Mesothelial cell of epicardium (in vitro differentiated cells): ENCODE data around the gene POPDC3. TPM values are rescaled to one million over a fixed set of nuclear protein-coding genes. Genes with fewer than 3 reads are reported as not detected.
"Not testable (repeated sequence)": the region's sequence is repeated elsewhere in the genome, so short reads cannot be mapped to it uniquely, and the experiment has no call there.

Experiments used
- DNase-seq, 2 experiments: peaks; one replicate each; pipeline ENCODE4 v3.0.0; 2021; ENCODE audit warnings: low spot score in 2 of 2; ENCODE audit not compliant: unreplicated experiment in 2 of 2
- H3K27ac Mint-ChIP-seq: 2 replicates; pipeline ENCODE4 v1.8.0; 2021; ENCODE audit warnings: mixed read lengths
- H3K27me3 Mint-ChIP-seq: 2 replicates; pipeline ENCODE4 v1.8.0; 2021; ENCODE audit warnings: low read depth, mixed read lengths
- H3K36me3 Mint-ChIP-seq: 2 replicates; pipeline ENCODE4 v1.8.0; 2021; ENCODE audit warnings: mixed read lengths
- H3K4me1 Mint-ChIP-seq: 2 replicates; pipeline ENCODE4 v1.8.0; 2021; ENCODE audit warnings: mixed read lengths
- H3K4me3 Mint-ChIP-seq: 2 replicates; pipeline ENCODE4 v1.8.0; 2021; ENCODE audit warnings: mild to moderate bottlenecking, moderate library complexity, mixed read lengths
- H3K9me3 Mint-ChIP-seq: 2 replicates; pipeline ENCODE4 v1.8.0; 2021; ENCODE audit warnings: mixed read lengths
- total RNA-seq: library from RNA; stranded (reverse); gene quantifications from 3 replicates; pipeline ENCODE4 v1.2.1, GENCODE V29; 2021
- TF ChIP-seq, protein P1 (sequence below): fragments of 200-600 bp; sonication (generic); IDR thresholded peaks from one replicate; pipeline ENCODE4 v1.5.0; 2021; ENCODE audit warnings: antibody characterized with exemption; ENCODE audit not compliant: unreplicated experiment

Gene POPDC3
- total RNA-seq, 1 donor from 2014 or later: 10.4 TPM

DNA sequence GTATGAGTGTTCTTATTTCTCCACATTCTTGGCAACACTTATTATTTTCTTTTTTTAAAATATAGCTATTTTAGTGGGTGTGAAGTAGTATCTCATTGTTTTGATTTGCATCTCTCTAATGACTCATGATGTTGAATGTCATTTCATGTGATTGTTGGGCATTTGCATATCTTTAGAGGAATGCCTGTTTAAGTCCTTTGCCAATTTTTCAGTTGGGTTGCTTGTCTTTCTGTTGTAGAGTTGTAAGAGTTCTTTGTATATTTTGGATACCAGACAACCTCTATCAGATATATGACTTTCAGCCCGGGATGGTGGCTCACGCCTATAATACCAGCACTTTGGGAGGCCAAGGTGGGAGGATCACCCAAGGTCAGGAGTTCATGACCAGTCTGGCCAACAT, 5.1 kb upstream of the POPDC3 start:
- DNase-seq: no peak
- H3K27me3 Mint-ChIP-seq: no peaks in the 10 kb centered on the region
- H3K9me3 Mint-ChIP-seq: no peaks in the 10 kb centered on the region
- H3K4me3 Mint-ChIP-seq: no peak overlapping the region
- no peaks in the 10 kb centered on the region for H3K36me3 Mint-ChIP-seq
- H3K4me1 Mint-ChIP-seq: peaks cover 28% of the 10 kb centered on the region
- H3K27ac Mint-ChIP-seq: no peak overlapping the region
- TF ChIP-seq, protein P1, sequence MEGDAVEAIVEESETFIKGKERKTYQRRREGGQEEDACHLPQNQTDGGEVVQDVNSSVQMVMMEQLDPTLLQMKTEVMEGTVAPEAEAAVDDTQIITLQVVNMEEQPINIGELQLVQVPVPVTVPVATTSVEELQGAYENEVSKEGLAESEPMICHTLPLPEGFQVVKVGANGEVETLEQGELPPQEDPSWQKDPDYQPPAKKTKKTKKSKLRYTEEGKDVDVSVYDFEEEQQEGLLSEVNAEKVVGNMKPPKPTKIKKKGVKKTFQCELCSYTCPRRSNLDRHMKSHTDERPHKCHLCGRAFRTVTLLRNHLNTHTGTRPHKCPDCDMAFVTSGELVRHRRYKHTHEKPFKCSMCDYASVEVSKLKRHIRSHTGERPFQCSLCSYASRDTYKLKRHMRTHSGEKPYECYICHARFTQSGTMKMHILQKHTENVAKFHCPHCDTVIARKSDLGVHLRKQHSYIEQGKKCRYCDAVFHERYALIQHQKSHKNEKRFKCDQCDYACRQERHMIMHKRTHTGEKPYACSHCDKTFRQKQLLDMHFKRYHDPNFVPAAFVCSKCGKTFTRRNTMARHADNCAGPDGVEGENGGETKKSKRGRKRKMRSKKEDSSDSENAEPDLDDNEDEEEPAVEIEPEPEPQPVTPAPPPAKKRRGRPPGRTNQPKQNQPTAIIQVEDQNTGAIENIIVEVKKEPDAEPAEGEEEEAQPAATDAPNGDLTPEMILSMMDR: no peak

DNA sequence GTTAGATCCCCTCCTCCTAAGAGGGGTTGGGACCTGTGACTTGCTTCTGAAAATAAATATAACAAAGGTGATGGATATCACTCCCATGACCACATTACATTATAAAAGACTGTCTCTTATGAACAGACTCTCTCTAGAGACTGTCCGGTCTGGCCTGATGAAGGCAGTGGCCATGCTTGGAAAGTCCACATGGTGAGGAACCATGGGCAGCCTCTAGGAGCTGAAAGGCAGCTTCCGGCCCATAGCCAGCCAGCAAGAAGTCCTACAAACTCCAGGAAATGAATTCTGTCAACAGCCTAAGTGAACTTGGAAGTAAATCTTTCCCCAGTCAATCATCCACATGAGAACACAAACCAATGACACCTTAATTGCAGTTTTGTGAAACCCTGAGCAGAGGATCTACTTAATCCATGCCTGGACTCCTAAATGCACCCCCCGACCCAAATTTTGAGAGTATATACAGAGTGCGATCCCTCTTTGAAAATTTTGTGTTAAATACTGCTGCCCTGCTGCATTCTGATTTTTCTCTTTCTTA, 2.2 kb upstream of the POPDC3 start:
- Mint-ChIP-seq H3K27ac (no peak overlapping the region), H3K4me1 (peaks cover 38% of the 10 kb centered on the region), H3K27me3 (no peaks in the 10 kb centered on the region), H3K4me3 (no peak overlapping the region), H3K36me3 (no peaks in the 10 kb centered on the region), H3K9me3 (no peaks in the 10 kb centered on the region)
- DNase-seq: no peak
- TF ChIP-seq, protein P1: no peak

DNA sequence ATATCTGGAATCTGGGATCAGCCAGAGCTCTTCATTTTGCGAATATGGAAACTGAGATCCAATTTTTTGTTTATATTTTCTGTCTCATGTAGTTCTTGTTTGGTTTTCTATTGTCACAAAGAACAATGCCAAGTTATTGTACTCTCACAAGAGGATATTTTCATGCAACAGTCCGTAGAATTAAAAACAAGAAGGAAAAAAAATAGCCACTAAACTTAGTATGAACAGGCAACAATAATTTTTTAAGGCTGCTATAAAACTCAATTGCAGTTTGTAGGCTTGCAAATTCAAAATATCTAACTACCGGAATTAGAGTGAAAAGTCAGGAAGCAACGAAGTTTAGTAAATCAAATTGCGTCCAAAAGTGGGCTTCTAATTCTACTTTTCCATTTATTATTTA, 1.2 kb downstream of the POPDC3 start:
- H3K4me3 Mint-ChIP-seq: peak overlapping the region; percentile 73
- no peak for DNase-seq
- H3K27ac Mint-ChIP-seq: peak overlapping the region; percentile 90
- peaks cover 2% of the 10 kb centered on the region for H3K36me3 Mint-ChIP-seq
- H3K4me1 Mint-ChIP-seq: peaks cover 33% of the 10 kb centered on the region
- peaks cover 2% of the 10 kb centered on the region for H3K9me3 Mint-ChIP-seq
- no peaks in the 10 kb centered on the region for H3K27me3 Mint-ChIP-seq
- TF ChIP-seq, protein P1: no peak

DNA sequence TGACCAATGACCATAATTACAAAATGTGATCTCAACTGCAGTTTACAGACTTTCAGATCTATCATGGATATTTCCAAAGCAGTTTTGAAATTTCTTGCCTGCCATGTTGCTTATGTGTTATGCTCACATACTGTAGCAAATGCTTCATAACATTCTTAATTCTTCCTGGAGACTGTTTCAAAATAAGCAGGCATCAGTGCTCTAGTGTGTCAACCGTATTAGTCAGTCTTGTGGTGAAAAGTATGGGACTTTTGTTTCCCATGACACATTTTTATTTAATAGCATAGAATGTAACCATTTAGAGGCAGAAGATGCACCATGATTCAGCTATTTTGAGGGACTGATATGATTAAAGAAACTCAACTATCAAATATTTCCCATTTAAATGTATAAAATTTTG, 1.7 kb downstream of the POPDC3 start:
- H3K9me3 Mint-ChIP-seq: peaks cover 7% of the 10 kb centered on the region
- H3K4me3 Mint-ChIP-seq: peak overlapping the region; percentile 73
- H3K36me3 Mint-ChIP-seq: peaks cover 6% of the 10 kb centered on the region
- H3K27ac Mint-ChIP-seq: peak overlapping the region; percentile 42
- DNase-seq: no peak
- TF ChIP-seq, protein P1: no peak
- H3K27me3 Mint-ChIP-seq: no peaks in the 10 kb centered on the region
- peaks cover 32% of the 10 kb centered on the region for H3K4me1 Mint-ChIP-seq

DNA sequence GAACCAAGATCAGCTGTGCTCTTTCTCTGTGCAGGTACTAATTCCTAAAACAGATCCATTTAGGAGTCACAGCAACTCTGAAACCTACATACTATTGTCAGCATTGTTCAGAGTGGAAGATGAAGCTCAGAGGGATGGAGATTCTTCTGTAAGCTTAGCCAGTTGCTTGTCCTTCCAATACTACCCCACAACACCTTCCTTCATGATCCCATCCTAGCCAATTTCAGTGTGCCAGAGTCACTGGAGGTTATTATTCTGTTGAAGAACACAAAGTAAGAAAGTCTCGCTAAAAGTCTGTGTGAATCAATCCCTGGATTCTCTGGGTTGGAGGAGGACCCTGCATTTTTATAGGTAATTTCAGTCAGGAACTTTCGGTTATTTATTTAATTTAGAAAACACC, 2.3 kb downstream of the POPDC3 start:
- peak overlapping the region; percentile 47 for H3K27ac Mint-ChIP-seq
- H3K4me1 Mint-ChIP-seq: peaks cover 27% of the 10 kb centered on the region
- peaks cover 7% of the 10 kb centered on the region for H3K9me3 Mint-ChIP-seq
- TF ChIP-seq, protein P1: no peak
- no peak overlapping the region for H3K4me3 Mint-ChIP-seq
- H3K27me3 Mint-ChIP-seq: no peaks in the 10 kb centered on the region
- no peak for DNase-seq
- H3K36me3 Mint-ChIP-seq: peaks cover 6% of the 10 kb centered on the region

DNA sequence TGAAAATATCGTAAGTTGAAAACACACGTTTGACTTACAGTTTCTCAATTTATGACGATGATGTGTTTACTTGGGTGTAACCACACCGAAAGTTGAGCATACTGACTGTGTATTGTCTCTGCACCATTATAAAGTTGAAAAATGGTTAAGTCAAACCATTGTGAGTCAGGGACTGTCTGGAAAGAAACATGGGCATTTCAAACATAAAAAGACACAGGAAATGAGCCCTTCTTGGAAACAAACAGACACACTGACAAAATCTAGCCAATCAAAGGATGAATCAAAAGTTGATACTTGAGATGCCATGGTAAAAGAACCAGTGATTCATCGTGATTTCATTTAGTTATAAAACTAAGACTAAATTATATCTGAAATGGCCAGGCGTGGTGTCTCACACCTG, 5.3 kb downstream of the POPDC3 start:
- H3K4me3 Mint-ChIP-seq: no peak overlapping the region
- H3K4me1 Mint-ChIP-seq: peaks cover 18% of the 10 kb centered on the region
- H3K36me3 Mint-ChIP-seq: peaks cover 6% of the 10 kb centered on the region
- H3K9me3 Mint-ChIP-seq: peaks cover 7% of the 10 kb centered on the region
- no peaks in the 10 kb centered on the region for H3K27me3 Mint-ChIP-seq
- DNase-seq: no peak
- H3K27ac Mint-ChIP-seq: no peak overlapping the region
- TF ChIP-seq, protein P1: no peak

DNA sequence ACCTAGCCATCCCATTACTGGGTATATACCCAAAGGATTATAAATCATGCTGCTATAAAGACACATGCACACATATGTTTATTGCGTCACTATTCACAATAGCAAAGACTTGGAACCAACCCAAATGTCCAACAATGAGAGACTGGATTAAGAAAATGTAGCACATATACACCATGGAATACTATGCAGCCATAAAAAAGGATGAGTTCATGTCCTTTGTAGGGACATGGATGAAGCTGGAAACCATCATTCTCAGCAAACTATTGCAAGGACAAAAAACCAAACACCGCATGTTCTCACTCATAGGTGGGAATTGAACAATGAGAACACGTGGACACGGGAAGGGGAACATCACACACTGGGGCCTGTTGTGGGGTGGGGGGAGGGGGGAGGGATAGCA, 7.3 kb downstream of the POPDC3 start:
- H3K9me3 Mint-ChIP-seq, DNase-seq, H3K4me3 Mint-ChIP-seq, H3K36me3 Mint-ChIP-seq, H3K27ac Mint-ChIP-seq, H3K27me3 Mint-ChIP-seq: not testable (repeated sequence)
- H3K4me1 Mint-ChIP-seq: peaks cover 12% of the 10 kb centered on the region
